Esophagus squamous epithelium (tissue), 5 donors: ENCODE results near the gene RIMKLB. TPM values are rescaled to one million over a fixed set of nuclear protein-coding genes. Genes with fewer than 3 reads are reported as not detected.
"Not testable (repeated sequence)": the region's sequence is repeated elsewhere in the genome, so short reads cannot be mapped to it uniquely, and the experiment has no call there.

Source experiments
- DNase-seq: peaks from one replicate; lab custom pipeline; 2025; lab: John Stamatoyannopoulos, UW
- H3K27ac ChIP-seq, 4 donors: fragments of 200-600 bp; sonication (generic); one replicate each; pipeline ENCODE4 v1.5.1; 2016 to 2019; ENCODE audit warnings: mild to moderate bottlenecking in 1 of 4
- H3K27me3 ChIP-seq, 4 donors: fragments of 200-600 bp; sonication (generic); 1 replicate in 3 of 4; 2 replicates in 1 of 4; pipeline versions ENCODE4 v1.5.1 to v1.6.0; 2017 to 2021; ENCODE audit warnings: antibody characterized with exemption in 1 of 4
- H3K36me3 ChIP-seq, 3 donors: fragments of 200-600 bp; sonication (generic); one replicate each; pipeline ENCODE4 v1.5.1; 2016 to 2019
- H3K4me1 ChIP-seq, 3 donors: fragments of 200-600 bp; sonication (generic); one replicate each; pipeline ENCODE4 v1.5.1; 2017 to 2019
- H3K4me3 ChIP-seq, 4 donors: fragments of 200-600 bp; sonication (generic); 1 replicate in 3 of 4; 2 replicates in 1 of 4; pipeline ENCODE4 v1.5.1; 2016 to 2019; ENCODE audit warnings: mild to moderate bottlenecking in 2 of 4, moderate library complexity in 1 of 4
- H3K9me3 ChIP-seq, 3 donors: fragments of 200-600 bp; sonication (generic); one replicate each; pipeline ENCODE4 v1.5.1; 2016 to 2019
- POLR2A ChIP-seq, 4 donors: fragments of 450-650 bp; IDR thresholded peaks; one replicate each; pipeline ENCODE4 v1.6.1; 2017; ENCODE audit warnings: antibody characterized with exemption in 4 of 4, mild to moderate bottlenecking in 4 of 4, moderate library complexity in 3 of 4
- WGBS, 2 donors: methylation state at CpG; one replicate each; pipeline ENCODE4 v1.1.5; 2018; 5-methylcytosine and 5-hydroxymethylcytosine counted together
- intact Hi-C: fragments of 100-400 bp; cut with DNase I; formaldehyde crosslinking; loops from one replicate; pipeline ENCODE4 v1.15.0; 2022
- total RNA-seq, 4 donors: library from RNA; depleted of rRNA; stranded (reverse); fragments of >200 nt; gene quantifications; one replicate each; pipeline ENCODE4 v1.1.0, GENCODE V29; 2016
- TF ChIP-seq, protein P1 (sequence below), 6 experiments: fragments of 450-650 bp in 4 of 6; fragments of 200-600 bp in 2 of 6; sonication (generic) in 2 of 6; IDR thresholded peaks; one replicate each; pipeline ENCODE4 v1.5.1; 2016 to 2019; ENCODE audit warnings: antibody characterized with exemption in 6 of 6, mild to moderate bottlenecking in 4 of 6, moderate library complexity in 4 of 6
- donor health status: DM: yes; HTN: yes; CAD: no.

Gene RIMKLB
- total RNA-seq, 4 donors from 2014 or later = 8.0 to 37.8 (median 15.0) TPM

DNA sequence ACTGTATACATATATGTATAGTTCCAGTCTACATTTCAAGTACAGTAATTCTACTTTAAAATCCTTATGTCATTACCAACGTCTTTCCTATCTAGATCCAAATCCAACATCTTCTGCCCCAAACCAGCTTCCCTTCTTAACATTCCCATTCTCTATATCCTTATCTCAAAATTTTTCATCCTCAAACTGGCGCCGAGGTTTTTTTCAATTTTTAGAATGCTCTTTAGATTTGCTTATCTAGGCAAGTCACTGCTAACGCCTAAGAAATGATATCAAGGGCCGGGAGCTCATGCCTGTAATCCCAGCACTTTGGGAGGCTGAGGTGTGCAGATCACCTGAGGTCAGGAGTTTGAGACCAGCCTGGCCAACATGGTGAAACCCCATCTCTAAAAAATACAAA, 48.3 kb downstream of the RIMKLB start:
- Histone ChIP-seq H3K27ac (no peak overlapping the region), H3K4me1 (peaks cover 0 to 8% (median 0%) of the 10 kb centered on the region in 3 donors), H3K4me3 (no peak overlapping the region), H3K36me3 (peaks cover 0 to 19% (median 0%) of the 10 kb centered on the region in 3 donors), H3K27me3 (no peaks in the 10 kb centered on the region), H3K9me3 (no peaks in the 10 kb centered on the region)
- intact Hi-C loops = no loop called here
- DNase-seq = no peak
- 83 to 88% methylated on average over 4 to 5 of the region's 5 CpGs for WGBS, 2 donors
- TF ChIP-seq, protein P1, sequence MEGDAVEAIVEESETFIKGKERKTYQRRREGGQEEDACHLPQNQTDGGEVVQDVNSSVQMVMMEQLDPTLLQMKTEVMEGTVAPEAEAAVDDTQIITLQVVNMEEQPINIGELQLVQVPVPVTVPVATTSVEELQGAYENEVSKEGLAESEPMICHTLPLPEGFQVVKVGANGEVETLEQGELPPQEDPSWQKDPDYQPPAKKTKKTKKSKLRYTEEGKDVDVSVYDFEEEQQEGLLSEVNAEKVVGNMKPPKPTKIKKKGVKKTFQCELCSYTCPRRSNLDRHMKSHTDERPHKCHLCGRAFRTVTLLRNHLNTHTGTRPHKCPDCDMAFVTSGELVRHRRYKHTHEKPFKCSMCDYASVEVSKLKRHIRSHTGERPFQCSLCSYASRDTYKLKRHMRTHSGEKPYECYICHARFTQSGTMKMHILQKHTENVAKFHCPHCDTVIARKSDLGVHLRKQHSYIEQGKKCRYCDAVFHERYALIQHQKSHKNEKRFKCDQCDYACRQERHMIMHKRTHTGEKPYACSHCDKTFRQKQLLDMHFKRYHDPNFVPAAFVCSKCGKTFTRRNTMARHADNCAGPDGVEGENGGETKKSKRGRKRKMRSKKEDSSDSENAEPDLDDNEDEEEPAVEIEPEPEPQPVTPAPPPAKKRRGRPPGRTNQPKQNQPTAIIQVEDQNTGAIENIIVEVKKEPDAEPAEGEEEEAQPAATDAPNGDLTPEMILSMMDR (IDR thresholded peaks at IDR 0.05) = no peak
- no peak for TF ChIP-seq POLR2A (IDR thresholded peaks at IDR 0.05)

DNA sequence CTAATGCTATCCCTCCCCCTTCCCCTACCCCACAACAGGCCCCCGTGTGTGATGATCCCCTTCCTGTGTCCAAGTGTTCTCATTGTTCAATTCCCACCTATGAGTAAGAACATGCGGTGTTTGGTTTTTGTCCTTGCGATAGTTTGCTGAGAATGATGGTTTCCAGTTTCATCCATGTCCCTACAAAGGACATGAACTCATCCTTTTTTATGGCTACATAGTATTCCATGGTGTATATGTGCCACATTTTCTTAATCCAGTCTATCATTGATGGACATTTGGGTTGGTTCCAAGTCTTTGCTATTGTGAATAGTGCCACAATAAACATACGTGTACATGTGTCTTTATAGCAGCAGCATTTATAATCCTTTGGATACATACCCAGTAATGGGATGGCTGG, 62.3 kb downstream of the RIMKLB start:
- intact Hi-C loops, H3K9me3 ChIP-seq, DNase-seq, H3K27me3 ChIP-seq, H3K27ac ChIP-seq, H3K4me1 ChIP-seq, H3K4me3 ChIP-seq: not testable (repeated sequence)
- peaks cover 0 to 48% (median 0%) of the 10 kb centered on the region in 3 donors for H3K36me3 ChIP-seq
- 84 to 92% methylated on average over 3 of the region's 4 CpGs for WGBS, 2 donors

DNA sequence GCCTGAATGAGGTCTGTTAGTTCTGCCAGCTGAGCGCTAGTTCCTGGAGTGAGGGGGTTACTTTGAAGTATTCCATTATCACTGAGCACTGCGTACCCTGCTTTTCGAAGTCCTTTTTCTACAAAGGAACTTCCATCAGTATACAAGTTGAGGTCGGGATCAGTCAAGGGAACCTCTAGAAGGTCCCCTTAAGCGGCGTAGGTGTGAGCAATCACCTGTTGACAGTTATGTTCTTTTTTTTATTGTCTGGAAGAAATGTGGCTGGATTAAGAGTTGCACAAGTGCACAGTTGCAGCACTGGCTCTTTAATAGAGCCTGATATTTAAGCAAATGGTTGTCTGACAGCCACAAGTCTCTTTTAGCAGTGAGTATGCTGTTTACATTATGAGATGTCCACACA, 64.9 kb downstream of the RIMKLB start:
- H3K27ac ChIP-seq, H3K9me3 ChIP-seq, H3K27me3 ChIP-seq, H3K4me3 ChIP-seq, H3K4me1 ChIP-seq, intact Hi-C loops, DNase-seq: not testable (repeated sequence)
- peaks cover 0 to 38% (median 0%) of the 10 kb centered on the region in 3 donors for H3K36me3 ChIP-seq
- 92 to 93% methylated on average over 6 of the region's 6 CpGs for WGBS, 2 donors

DNA sequence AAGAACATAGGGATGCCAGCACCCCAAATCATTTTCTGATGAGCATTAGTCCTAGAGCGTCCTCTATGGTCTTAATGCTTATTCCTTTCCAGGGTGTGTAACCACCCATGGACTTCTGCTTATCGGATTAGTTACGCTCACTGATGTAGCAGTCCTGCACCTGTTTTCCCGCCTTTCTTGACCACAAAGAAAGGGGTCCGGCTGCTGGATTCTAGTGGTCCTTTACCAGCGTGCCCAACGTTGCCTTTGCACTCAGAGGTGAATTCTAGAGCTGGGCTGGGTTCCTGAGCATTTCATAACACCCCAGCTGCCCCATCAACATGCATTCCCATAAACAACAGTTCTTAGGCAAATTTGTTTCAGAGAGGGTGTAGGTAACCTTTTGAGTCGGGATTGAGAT, 68.3 kb downstream of the RIMKLB start:
- H3K4me1 ChIP-seq, H3K27ac ChIP-seq, H3K9me3 ChIP-seq, intact Hi-C loops, H3K27me3 ChIP-seq, DNase-seq, H3K4me3 ChIP-seq: not testable (repeated sequence)
- H3K36me3 ChIP-seq = peaks cover 0 to 24% (median 0%) of the 10 kb centered on the region in 3 donors
- 87 to 88% methylated on average over 8 of the region's 8 CpGs for WGBS, 2 donors

DNA sequence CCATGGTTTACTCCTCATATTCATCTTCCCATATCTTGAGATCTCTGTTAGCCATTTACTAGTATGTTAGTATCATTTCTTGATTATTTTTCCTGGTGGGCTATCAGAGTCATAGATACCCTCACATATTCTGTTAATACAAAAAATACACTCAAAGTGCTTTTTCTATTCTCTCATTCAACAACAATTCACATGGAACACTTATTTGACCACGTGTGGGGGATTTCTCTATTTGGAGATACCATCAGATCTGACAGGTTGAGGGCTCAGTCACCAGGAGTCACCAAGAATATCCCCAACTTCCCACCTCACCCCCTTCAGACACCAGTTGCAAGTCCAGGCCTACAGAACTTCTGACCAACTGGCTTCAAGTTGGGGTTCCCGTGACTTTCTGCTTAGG, 72.7 kb downstream of the RIMKLB start:
- Histone ChIP-seq H3K9me3 (no peaks in the 10 kb centered on the region), H3K27ac (no peak overlapping the region), H3K36me3 (peaks cover 0 to 39% (median 0%) of the 10 kb centered on the region in 3 donors), H3K27me3 (no peaks in the 10 kb centered on the region), H3K4me1 (no peaks in the 10 kb centered on the region), H3K4me3 (no peak overlapping the region)
- 80 to 91% methylated on average over 2 of the region's 2 CpGs for WGBS, 2 donors
- DNase-seq = no peak
- intact Hi-C loops = no loop called here
- no peak for TF ChIP-seq POLR2A (IDR thresholded peaks at IDR 0.05)
- TF ChIP-seq, protein P1 (IDR thresholded peaks at IDR 0.05) = no peak

DNA sequence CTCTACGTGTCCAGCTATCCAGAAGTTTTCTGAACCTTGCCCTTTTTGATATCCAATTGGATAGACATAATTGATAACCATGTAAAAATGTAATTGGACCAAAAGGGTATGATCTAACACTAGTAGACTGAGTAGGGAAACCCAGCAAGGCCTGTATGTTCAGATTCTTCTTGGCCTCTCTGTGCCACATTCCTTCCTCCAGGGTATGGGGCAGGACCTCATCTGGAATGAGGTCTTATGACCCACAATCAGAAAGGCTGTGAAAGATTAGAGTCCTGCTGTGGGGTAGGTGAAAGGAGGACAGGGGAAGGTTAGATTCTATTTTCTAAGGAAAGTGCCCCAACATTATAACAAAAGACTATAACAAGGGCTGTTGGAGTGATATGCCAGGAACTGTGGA, 73.3 kb downstream of the RIMKLB start:
- Histone ChIP-seq H3K27me3 (no peaks in the 10 kb centered on the region), H3K9me3 (no peaks in the 10 kb centered on the region), H3K4me1 (no peaks in the 10 kb centered on the region), H3K27ac (no peak overlapping the region), H3K4me3 (no peak overlapping the region), H3K36me3 (peaks cover 0 to 39% (median 0%) of the 10 kb centered on the region in 3 donors)
- TF ChIP-seq, protein P1 (IDR thresholded peaks at IDR 0.05) = no peak
- no peak for TF ChIP-seq POLR2A (IDR thresholded peaks at IDR 0.05)
- intact Hi-C loops = no loop called here
- no peak for DNase-seq
- WGBS, 2 donors = 93 to 100% methylated on average over 1 of the region's 1 CpG

DNA sequence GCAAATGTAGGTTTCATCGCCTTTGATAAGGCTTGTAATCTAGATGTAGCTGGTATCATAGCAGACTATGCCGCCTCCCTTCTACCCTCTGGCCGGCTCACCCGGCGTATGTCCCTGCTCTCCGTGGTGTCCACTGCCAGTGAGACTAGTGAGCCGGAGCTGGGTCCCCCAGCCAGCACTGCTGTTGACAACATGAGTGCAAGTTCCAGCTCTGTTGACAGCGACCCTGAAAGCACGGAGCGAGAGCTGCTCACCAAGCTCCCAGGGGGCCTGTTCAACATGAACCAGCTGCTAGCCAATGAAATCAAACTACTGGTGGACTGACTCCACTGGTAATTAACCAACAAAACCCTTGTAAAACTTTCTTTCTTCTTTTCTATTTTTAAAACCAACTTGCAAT, 75.7 kb downstream of the RIMKLB start:
- Histone ChIP-seq H3K4me1 (no peaks in the 10 kb centered on the region), H3K4me3 (no peak overlapping the region), H3K27ac (no peak overlapping the region), H3K27me3 (no peaks in the 10 kb centered on the region), H3K9me3 (no peaks in the 10 kb centered on the region), H3K36me3 (peaks cover 0 to 34% (median 0%) of the 10 kb centered on the region in 3 donors)
- intact Hi-C loops = no loop called here
- no peak for DNase-seq
- TF ChIP-seq, protein P1 (IDR thresholded peaks at IDR 0.05) = no peak
- TF ChIP-seq POLR2A (IDR thresholded peaks at IDR 0.05) = no peak
- 60 to 93% methylated on average over 3 to 4 of the region's 10 CpGs for WGBS, 2 donors
